Stomach (tissue), 19 donors: ENCODE measurements around the gene ANKLE1. TPM values are rescaled to one million over a fixed set of nuclear protein-coding genes. Genes with fewer than 3 reads are reported as not detected.

Experiments
- DNase-seq, 2 donors: peaks; one replicate each; pipeline versions ENCODE4 v3.0.0 to v3.0.0-alpha.2; 2013 to 2019
- H3K27ac ChIP-seq, 5 donors: fragments of 200-600 bp in 4 of 5; sonication (generic) in 4 of 5; one replicate each; pipeline ENCODE4 v1.5.1; 2013 to 2019; ENCODE audit warnings: mild to moderate bottlenecking in 1 of 5, moderate library complexity in 1 of 5
- H3K27me3 ChIP-seq, 3 donors: fragments of 200-600 bp; sonication (generic); one replicate each; pipeline ENCODE4 v1.5.1; 2017 to 2019; ENCODE audit warnings: mixed run types in 1 of 3
- H3K36me3 ChIP-seq, 4 donors: fragments of 200-600 bp; sonication (generic); 1 replicate in 3 of 4; 2 replicates in 1 of 4; pipeline ENCODE4 v1.5.1; 2016 to 2019
- H3K4me1 ChIP-seq, 4 donors: fragments of 200-600 bp; sonication (generic); one replicate each; pipeline ENCODE4 v1.5.1; 2016 to 2019
- H3K4me3 ChIP-seq, 4 donors: fragments of 200-600 bp; sonication (generic) in 3 of 4; one replicate each; pipeline ENCODE4 v1.5.1; 2016 to 2019; ENCODE audit warnings: mild to moderate bottlenecking in 1 of 4
- H3K9me3 ChIP-seq, 4 donors: fragments of 200-600 bp; sonication (generic); one replicate each; pipeline ENCODE4 v1.5.1; 2016 to 2019
- CTCF ChIP-seq, 7 experiments: fragments of 450-650 bp in 4 of 7; fragments of 200-600 bp in 3 of 7; sonication (generic) in 3 of 7; IDR thresholded peaks; one replicate each; pipeline ENCODE4 v1.5.1; 2016 to 2019; ENCODE audit warnings: antibody characterized with exemption in 7 of 7, control low read depth in 2 of 7, mild to moderate bottlenecking in 1 of 7
- EP300 ChIP-seq: sonication (generic); formaldehyde crosslinking; IDR thresholded peaks from one replicate; pipeline ENCODE4 v1.6.1; 2017; ENCODE audit warnings: antibody characterized with exemption
- POLR2A ChIP-seq, 4 donors: fragments of 450-650 bp; IDR thresholded peaks; one replicate each; pipeline ENCODE4 v1.6.1; 2016; ENCODE audit warnings: antibody characterized with exemption in 4 of 4, control low read depth in 2 of 4, mild to moderate bottlenecking in 1 of 4, moderate library complexity in 1 of 4
- POLR2AphosphoS5 ChIP-seq, 3 donors: sonication (generic); formaldehyde crosslinking; IDR thresholded peaks; one replicate each; pipeline ENCODE4 v1.6.1; 2016; ENCODE audit warnings: antibody characterized with exemption in 3 of 3
- WGBS, 5 donors: extraction: QIAGEN DNeasy Blood & Tissue Kit in 3 of 5; methylation state at CpG; one replicate each; pipeline versions ENCODE4 v1.1.5 to v1.1.7; 2013 to 2018; 5-methylcytosine and 5-hydroxymethylcytosine counted together
- intact Hi-C: fragments of 100-400 bp; cut with DNase I; formaldehyde crosslinking; loops from one replicate; pipeline ENCODE4 v1.15.1; 2023; ENCODE audit warnings: low total_unique reads
- long read RNA-seq, 10 donors: transcript quantifications; one replicate each; lab custom pipeline, GENCODE V29; 2026
- polyA plus RNA-seq, 3 donors: library from polyadenylated mRNA; stranded (reverse); fragments of 200-250 nt; gene quantifications; one replicate each; pipeline ENCODE4 v1.2.3, GENCODE V29; 2013
- total RNA-seq, 5 donors: library from RNA; depleted of rRNA; stranded (reverse); fragments of >200 nt; gene quantifications; one replicate each; pipeline versions ENCODE4 v1.1.0 to v1.2.3, GENCODE V29; 2014 to 2016
- donor health status: healthy with polysubstance abuse.
- donor health status: Bipolar disorder and iron deficiency.
- donor health status: healthy.

Gene ANKLE1
- total RNA-seq (under 1 TPM in 1 of 5 donors, not detected in 4; 0.18 TPM), polyA plus RNA-seq (under 1 TPM in 1 of 3 donors, not detected in 2; 0.63 TPM)
- long read RNA-seq, donor 1, result 0 reads
- long read RNA-seq, donor 2, result 0 reads
- long read RNA-seq, donor 3, result 0 reads
- long read RNA-seq, donor 4, result 0 reads
- long read RNA-seq, donor 5, result 0 reads
- long read RNA-seq, donor 6, result 0 reads
- long read RNA-seq, donor 7, result 0 reads
- long read RNA-seq, donor 8, result 0 reads
- long read RNA-seq, donor 9, result 0 reads
- long read RNA-seq, donor 10, result 0 reads

GRCh38 chr19:17281391-17282304 is at the start of gene ANKLE1:
Gene ANKLE1 (plus strand): TSS chr19:17281901. CDS start chr19:17281921, 20 bp downstream.
- H3K27ac ChIP-seq, result no peak within 1 kb of the TSS
- no peaks in the 10 kb centered on the region for H3K9me3 ChIP-seq
- H3K27me3 ChIP-seq, result peaks cover 3 to 27% (median 15%) of the 10 kb centered on the region in 3 donors
- H3K36me3 ChIP-seq, result peaks cover 11 to 34% (median 31%) of the 10 kb centered on the region in 4 donors
- no peak for TF ChIP-seq CTCF (IDR thresholded peaks at IDR 0.05)
- TF ChIP-seq POLR2A (IDR thresholded peaks at IDR 0.05), result no peak
- no peak for TF ChIP-seq POLR2AphosphoS5 (IDR thresholded peaks at IDR 0.05)
- TF ChIP-seq EP300, result no peak
- intact Hi-C loops, result loop anchor here (5.0 kb wide), 1 partner anchor 79 kb away; no protein-coding TSS in a partner anchor
- 6 to 19% (median 7%) methylated on average over 24 to 75 of the region's 75 CpGs for WGBS, 5 donors
- DNase-seq, result peak; percentile 32 to 73
- peak within 1 kb of the TSS; percentile 31 to 54 (median 42) for H3K4me3 ChIP-seq
- peaks cover 12 to 20% (median 16%) of the 10 kb centered on the region in 4 donors for H3K4me1 ChIP-seq

GRCh38 chr19:17232258-17232657 is 49.4 kb upstream of the ANKLE1 start:
- Histone ChIP-seq H3K36me3 (peaks cover 17 to 56% (median 54%) of the 10 kb centered on the region in 4 donors), H3K4me3 (no peak overlapping the region), H3K4me1 (peaks cover 31 to 55% (median 43%) of the 10 kb centered on the region in 4 donors), H3K27ac (no peak overlapping the region), H3K27me3 (no peaks in the 10 kb centered on the region), H3K9me3 (no peaks in the 10 kb centered on the region)
- DNase-seq, result no peak
- intact Hi-C loops, result no loop called here
- 86 to 93% (median 91%) methylated on average over 20 to 25 of the region's 25 CpGs for WGBS, 5 donors
- TF ChIP-seq POLR2AphosphoS5 (IDR thresholded peaks at IDR 0.05) (no peak), POLR2A (IDR thresholded peaks at IDR 0.05) (no peak), EP300 (no peak), CTCF (IDR thresholded peaks at IDR 0.05) (no peak)

GRCh38 chr19:17234911-17235299 is 46.8 kb upstream of the ANKLE1 start:
- WGBS, 5 donors, result 15 to 30% (median 23%) methylated on average over 11 of the region's 11 CpGs
- DNase-seq, result peak; percentile 68 to 79

More at GRCh38 chr19:17234911-17235299, 46.8 kb upstream of the ANKLE1 start:
- intact Hi-C loops, result no loop called here
- peaks cover 17 to 56% (median 55%) of the 10 kb centered on the region in 4 donors for H3K36me3 ChIP-seq
- no peak for TF ChIP-seq CTCF (IDR thresholded peaks at IDR 0.05)
- no peak for TF ChIP-seq EP300
- no peak for TF ChIP-seq POLR2AphosphoS5 (IDR thresholded peaks at IDR 0.05)
- TF ChIP-seq POLR2A (IDR thresholded peaks at IDR 0.05), result no peak
- peak overlapping the region; percentile 44 to 73 (median 53) for H3K4me3 ChIP-seq
- H3K4me1 ChIP-seq, result peaks cover 32 to 60% (median 54%) of the 10 kb centered on the region in 4 donors
- H3K27ac ChIP-seq, result peak overlapping the region; percentile 75 to 86 (median 85)
- H3K27me3 ChIP-seq, result no peaks in the 10 kb centered on the region
- H3K9me3 ChIP-seq, result no peaks in the 10 kb centered on the region
